ENCODE data around the gene C1QTNF12.
A peak's percentile ranks its signal among the peaks of the same experiment; 100 is the strongest.

C1QTNF12 gene

GRCh38 chr1:1235016-1235744, 11.3 kb downstream of the C1QTNF12 start:
- no peak for TF ChIP-seq CTCF (IDR thresholded peaks at IDR 0.05; ENCODE audit: insufficient read depth, low read length, poor library complexity, severe bottlenecking)
- no peaks in the 10 kb centered on the region; the same call in 1 of the 2 replicates for H3K27me3 ChIP-seq (replicated peaks; ENCODE audit: control insufficient read depth, insufficient read depth, low read length)
- no peak for DNase-seq (ENCODE audit: extremely low read depth, insufficient read length)
- no peaks in the 10 kb centered on the region; the same call in 1 of the 2 replicates for H3K36me3 ChIP-seq (ENCODE audit: control insufficient read depth, insufficient read depth, low read length)
- no peak overlapping the region for H3K4me3 ChIP-seq (replicated peaks; ENCODE audit: low read depth, low read length)

- DNase-seq (ENCODE audit: extremely low read depth, insufficient read length), result no peak
- no peak overlapping the region for H3K4me3 ChIP-seq (replicated peaks; ENCODE audit: low read depth, low read length)
- H3K36me3 ChIP-seq (ENCODE audit: control insufficient read depth, insufficient read depth, low read length), result peaks cover 3% of the 10 kb centered on the region; the same call in 1 of the 2 replicates
- H3K27me3 ChIP-seq (replicated peaks; ENCODE audit: control insufficient read depth, insufficient read depth, low read length), result no peaks in the 10 kb centered on the region; the same call in 1 of the 2 replicates
- no peak for TF ChIP-seq CTCF (IDR thresholded peaks at IDR 0.05; ENCODE audit: insufficient read depth, low read length, poor library complexity, severe bottlenecking)
Measured at GRCh38 chr1:1234180-1234808, 12.2 kb downstream of the C1QTNF12 start.

- no peak for DNase-seq (ENCODE audit: extremely low read depth, insufficient read length)
- H3K4me3 ChIP-seq (replicated peaks; ENCODE audit: low read depth, low read length), result no peak overlapping the region
- peaks cover 4% of the 10 kb centered on the region for H3K36me3 ChIP-seq (ENCODE audit: control insufficient read depth, insufficient read depth, low read length)
- no peaks in the 10 kb centered on the region; the same call in 1 of the 2 replicates for H3K27me3 ChIP-seq (replicated peaks; ENCODE audit: control insufficient read depth, insufficient read depth, low read length)
- TF ChIP-seq CTCF (IDR thresholded peaks at IDR 0.05; ENCODE audit: insufficient read depth, low read length, poor library complexity, severe bottlenecking), result no peak
Measured at GRCh38 chr1:1233567-1233892, 13.0 kb downstream of the C1QTNF12 start.

GRCh38 chr1:1232796-1233566, 13.5 kb downstream of the C1QTNF12 start:
- no peaks in the 10 kb centered on the region; the same call in 1 of the 2 replicates for H3K27me3 ChIP-seq (replicated peaks; ENCODE audit: control insufficient read depth, insufficient read depth, low read length)
- peaks cover 10% of the 10 kb centered on the region for H3K36me3 ChIP-seq (ENCODE audit: control insufficient read depth, insufficient read depth, low read length)
- peak overlapping the region; percentile 46; the same call in 1 of the 2 replicates for H3K4me3 ChIP-seq (replicated peaks; ENCODE audit: low read depth, low read length)
- DNase-seq (ENCODE audit: extremely low read depth, insufficient read length), result no peak
- TF ChIP-seq CTCF (IDR thresholded peaks at IDR 0.05; ENCODE audit: insufficient read depth, low read length, poor library complexity, severe bottlenecking), result no peak

GRCh38 chr1:1232208-1232795, 14.2 kb downstream of the C1QTNF12 start, which contains the start of gene B3GALT6:
Gene B3GALT6, plus strand, starts transcription at chr1:1232237. Its CDS starts 42 bp downstream, at chr1:1232279.
- no peak for DNase-seq (ENCODE audit: extremely low read depth, insufficient read length)
- TF ChIP-seq CTCF (IDR thresholded peaks at IDR 0.05; ENCODE audit: insufficient read depth, low read length, poor library complexity, severe bottlenecking), result no peak
- Histone ChIP-seq H3K27me3 (replicated peaks; ENCODE audit: control insufficient read depth, insufficient read depth, low read length) (no peaks in the 10 kb centered on the region), H3K36me3 (ENCODE audit: control insufficient read depth, insufficient read depth, low read length) (peaks cover 16% of the 10 kb centered on the region), H3K4me3 (replicated peaks; ENCODE audit: low read depth, low read length) (peak within 1 kb of the TSS; percentile 95)

Data from GM06990 (cell line).